Breast epithelium (tissue), 4 donors: Measurements from ENCODE around the gene C1QTNF1. TPM values are rescaled to one million over a fixed set of nuclear protein-coding genes. Genes with fewer than 3 reads are reported as not detected.
A peak's percentile ranks its signal among the peaks of the same experiment; 100 is the strongest.

Source experiments
- DNase-seq, 2 donors: peaks; one replicate each; pipeline ENCODE4 v3.0.0-alpha.2; 2019; ENCODE audit warnings: low spot score in 2 of 2
- H3K27ac ChIP-seq, 2 donors: fragments of 200-600 bp; sonication (generic) in 1 of 2; one replicate each; pipeline ENCODE4 v1.5.1; 2016 to 2019; ENCODE audit warnings: mild to moderate bottlenecking in 1 of 2
- H3K27me3 ChIP-seq, 2 donors: fragments of 200-600 bp; sonication (generic) in 1 of 2; one replicate each; pipeline versions ENCODE4 v1.5.1 to v1.6.0; 2017 to 2019; ENCODE audit warnings: control low read depth in 1 of 2, mild to moderate bottlenecking in 1 of 2
- H3K36me3 ChIP-seq: fragments of 200-600 bp; one replicate; pipeline ENCODE4 v1.5.1; 2019
- H3K4me1 ChIP-seq, 2 donors: fragments of 200-600 bp; sonication (generic); one replicate each; pipeline ENCODE4 v1.5.1; 2016 to 2019; ENCODE audit warnings: control low read depth in 1 of 2
- H3K4me3 ChIP-seq, 3 donors: fragments of 200-600 bp; sonication (generic); 1 replicate in 2 of 3; 2 replicates in 1 of 3; pipeline ENCODE4 v1.5.1; 2016 to 2019; ENCODE audit warnings: mild to moderate bottlenecking in 3 of 3, moderate library complexity in 2 of 3
- H3K9me3 ChIP-seq, 2 donors: fragments of 200-600 bp; sonication (generic) in 1 of 2; one replicate each; pipeline ENCODE4 v1.5.1; 2016 to 2019; ENCODE audit warnings: control low read depth in 1 of 2
- POLR2A ChIP-seq: fragments of 450-650 bp; IDR thresholded peaks from one replicate; pipeline ENCODE4 v1.6.1; 2016; ENCODE audit warnings: antibody characterized with exemption, mild to moderate bottlenecking, moderate library complexity
- POLR2AphosphoS5 ChIP-seq, 3 donors: sonication (generic); formaldehyde crosslinking; IDR thresholded peaks; one replicate each; pipeline ENCODE4 v1.6.1; 2017; ENCODE audit warnings: antibody characterized with exemption in 3 of 3
- intact Hi-C: fragments of 100-400 bp; cut with DNase I; formaldehyde crosslinking; loops from one replicate; pipeline ENCODE4 v1.15.1; 2023; ENCODE audit warnings: low total_unique reads
- total RNA-seq, 3 donors: library from RNA; depleted of rRNA; stranded (reverse); fragments of >200 nt; gene quantifications; one replicate each; pipeline ENCODE4 v1.1.0, GENCODE V29; 2016
- TF ChIP-seq, protein P1 (sequence below), 3 donors: fragments of 450-650 bp; IDR thresholded peaks; one replicate each; pipeline ENCODE4 v1.5.1; 2016 to 2017; ENCODE audit warnings: antibody characterized with exemption in 3 of 3, mild to moderate bottlenecking in 3 of 3, moderate library complexity in 3 of 3

Gene C1QTNF1
- total RNA-seq, 3 donors from 2014 or later, result 54.0 to 326 (median 61.9) TPM

- intact Hi-C loops, result no loop called here
- Histone ChIP-seq H3K36me3 (no peaks in the 10 kb centered on the region), H3K4me3 (no peak overlapping the region), H3K9me3 (no peaks in the 10 kb centered on the region), H3K27me3 (no peaks in the 10 kb centered on the region), H3K27ac (peak overlapping the region in 1 of 2 donors; percentile 15), H3K4me1 (no peaks in the 10 kb centered on the region)
- no peak for TF ChIP-seq POLR2A
- TF ChIP-seq, protein P1, sequence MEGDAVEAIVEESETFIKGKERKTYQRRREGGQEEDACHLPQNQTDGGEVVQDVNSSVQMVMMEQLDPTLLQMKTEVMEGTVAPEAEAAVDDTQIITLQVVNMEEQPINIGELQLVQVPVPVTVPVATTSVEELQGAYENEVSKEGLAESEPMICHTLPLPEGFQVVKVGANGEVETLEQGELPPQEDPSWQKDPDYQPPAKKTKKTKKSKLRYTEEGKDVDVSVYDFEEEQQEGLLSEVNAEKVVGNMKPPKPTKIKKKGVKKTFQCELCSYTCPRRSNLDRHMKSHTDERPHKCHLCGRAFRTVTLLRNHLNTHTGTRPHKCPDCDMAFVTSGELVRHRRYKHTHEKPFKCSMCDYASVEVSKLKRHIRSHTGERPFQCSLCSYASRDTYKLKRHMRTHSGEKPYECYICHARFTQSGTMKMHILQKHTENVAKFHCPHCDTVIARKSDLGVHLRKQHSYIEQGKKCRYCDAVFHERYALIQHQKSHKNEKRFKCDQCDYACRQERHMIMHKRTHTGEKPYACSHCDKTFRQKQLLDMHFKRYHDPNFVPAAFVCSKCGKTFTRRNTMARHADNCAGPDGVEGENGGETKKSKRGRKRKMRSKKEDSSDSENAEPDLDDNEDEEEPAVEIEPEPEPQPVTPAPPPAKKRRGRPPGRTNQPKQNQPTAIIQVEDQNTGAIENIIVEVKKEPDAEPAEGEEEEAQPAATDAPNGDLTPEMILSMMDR (IDR thresholded peaks at IDR 0.05), result peak; percentile 47 to 91 (median 76)
- DNase-seq, result peak in 1 of 2 donors; percentile 77
Observed at GRCh38 chr17:79045842-79046196, 21.9 kb downstream of the C1QTNF1 start.

- Histone ChIP-seq H3K27me3 (no peaks in the 10 kb centered on the region), H3K36me3 (no peaks in the 10 kb centered on the region), H3K27ac (peak overlapping the region in 1 of 2 donors; percentile 15), H3K9me3 (no peaks in the 10 kb centered on the region), H3K4me1 (no peaks in the 10 kb centered on the region), H3K4me3 (no peak overlapping the region)
- intact Hi-C loops, result no loop called here
- no peak for DNase-seq
- no peak for TF ChIP-seq POLR2A
- TF ChIP-seq, protein P1 (IDR thresholded peaks at IDR 0.05), result no peak
- TF ChIP-seq POLR2AphosphoS5 (IDR thresholded peaks at IDR 0.05), result no peak
Observed at GRCh38 chr17:79046197-79046915, 22.4 kb downstream of the C1QTNF1 start.

DNA sequence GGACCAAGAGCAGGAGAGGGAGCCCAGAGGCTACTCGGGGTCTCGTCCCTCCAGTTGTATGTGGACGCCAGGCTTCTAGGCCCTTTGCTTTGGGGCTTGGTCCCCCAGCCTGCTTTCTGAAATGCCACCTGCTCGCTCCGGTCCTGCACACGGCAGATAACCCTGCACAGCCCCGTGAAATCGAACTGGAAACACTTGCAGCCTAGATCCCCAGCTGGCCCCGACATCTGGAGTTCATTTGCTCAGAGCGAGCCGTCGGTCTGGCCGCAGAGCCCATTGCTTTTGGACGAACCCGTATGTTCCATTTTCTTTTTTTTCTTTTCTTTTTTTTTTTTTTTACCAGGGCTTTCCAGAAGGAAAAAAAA lies 22.9 kb downstream of the C1QTNF1 start:
- intact Hi-C loops, result no loop called here
- no peaks in the 10 kb centered on the region for H3K9me3 ChIP-seq
- H3K4me3 ChIP-seq, result no peak overlapping the region
- no peak for DNase-seq
- TF ChIP-seq POLR2A, result no peak
- TF ChIP-seq POLR2AphosphoS5 (IDR thresholded peaks at IDR 0.05), result no peak
- TF ChIP-seq, protein P1 (IDR thresholded peaks at IDR 0.05), result no peak
- H3K27me3 ChIP-seq, result no peaks in the 10 kb centered on the region
- no peaks in the 10 kb centered on the region for H3K4me1 ChIP-seq
- H3K36me3 ChIP-seq, result no peaks in the 10 kb centered on the region
- H3K27ac ChIP-seq, result peak overlapping the region in 1 of 2 donors; percentile 15

- TF ChIP-seq POLR2A, result no peak
- intact Hi-C loops, result no loop called here
- peak overlapping the region in 1 of 3 donors; percentile 19 for H3K4me3 ChIP-seq
- peak overlapping the region in 1 of 2 donors; percentile 43 for H3K27ac ChIP-seq
- no peak for DNase-seq
- no peaks in the 10 kb centered on the region for H3K9me3 ChIP-seq
- H3K36me3 ChIP-seq, result no peaks in the 10 kb centered on the region
- H3K27me3 ChIP-seq, result no peaks in the 10 kb centered on the region
- no peaks in the 10 kb centered on the region for H3K4me1 ChIP-seq
Observed at GRCh38 chr17:79047291-79047920, 23.4 kb downstream of the C1QTNF1 start.

DNA sequence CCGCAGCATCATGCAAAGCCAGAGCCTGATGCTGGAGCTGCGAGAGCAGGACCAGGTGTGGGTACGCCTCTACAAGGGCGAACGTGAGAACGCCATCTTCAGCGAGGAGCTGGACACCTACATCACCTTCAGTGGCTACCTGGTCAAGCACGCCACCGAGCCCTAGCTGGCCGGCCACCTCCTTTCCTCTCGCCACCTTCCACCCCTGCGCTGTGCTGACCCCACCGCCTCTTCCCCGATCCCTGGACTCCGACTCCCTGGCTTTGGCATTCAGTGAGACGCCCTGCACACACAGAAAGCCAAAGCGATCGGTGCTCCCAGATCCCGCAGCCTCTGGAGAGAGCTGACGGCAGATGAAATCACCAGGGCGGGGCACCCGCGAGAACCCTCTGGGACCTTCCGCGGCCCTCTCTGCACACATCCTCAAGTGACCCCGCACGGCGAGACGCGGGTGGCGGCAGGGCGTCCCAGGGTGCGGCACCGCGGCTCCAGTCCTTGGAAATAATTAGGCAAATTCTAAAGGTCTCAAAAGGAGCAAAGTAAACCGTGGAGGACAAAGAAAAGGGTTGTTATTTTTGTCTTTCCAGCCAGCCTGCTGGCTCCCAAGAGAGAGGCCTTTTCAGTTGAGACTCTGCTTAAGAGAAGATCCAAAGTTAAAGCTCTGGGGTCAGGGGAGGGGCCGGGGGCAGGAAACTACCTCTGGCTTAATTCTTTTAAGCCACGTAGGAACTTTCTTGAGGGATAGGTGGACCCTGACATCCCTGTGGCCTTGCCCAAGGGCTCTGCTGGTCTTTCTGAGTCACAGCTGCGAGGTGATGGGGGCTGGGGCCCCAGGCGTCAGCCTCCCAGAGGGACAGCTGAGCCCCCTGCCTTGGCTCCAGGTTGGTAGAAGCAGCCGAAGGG lies 24.2 kb downstream of the C1QTNF1 start:
- no peak for TF ChIP-seq POLR2AphosphoS5 (IDR thresholded peaks at IDR 0.05)
- no peak for TF ChIP-seq POLR2A
- TF ChIP-seq, protein P1 (IDR thresholded peaks at IDR 0.05), result no peak
- no peak for DNase-seq
- intact Hi-C loops, result no loop called here
- Histone ChIP-seq H3K4me1 (no peaks in the 10 kb centered on the region), H3K36me3 (no peaks in the 10 kb centered on the region), H3K9me3 (no peaks in the 10 kb centered on the region), H3K27ac (no peak overlapping the region), H3K4me3 (no peak overlapping the region), H3K27me3 (no peaks in the 10 kb centered on the region)
